Measurements from ENCODE around the gene NEBL.
"Not testable (repeated sequence)": the region's sequence is repeated elsewhere in the genome, so short reads cannot be mapped to it uniquely, and the experiment has no call there.

NEBL gene, protein sequence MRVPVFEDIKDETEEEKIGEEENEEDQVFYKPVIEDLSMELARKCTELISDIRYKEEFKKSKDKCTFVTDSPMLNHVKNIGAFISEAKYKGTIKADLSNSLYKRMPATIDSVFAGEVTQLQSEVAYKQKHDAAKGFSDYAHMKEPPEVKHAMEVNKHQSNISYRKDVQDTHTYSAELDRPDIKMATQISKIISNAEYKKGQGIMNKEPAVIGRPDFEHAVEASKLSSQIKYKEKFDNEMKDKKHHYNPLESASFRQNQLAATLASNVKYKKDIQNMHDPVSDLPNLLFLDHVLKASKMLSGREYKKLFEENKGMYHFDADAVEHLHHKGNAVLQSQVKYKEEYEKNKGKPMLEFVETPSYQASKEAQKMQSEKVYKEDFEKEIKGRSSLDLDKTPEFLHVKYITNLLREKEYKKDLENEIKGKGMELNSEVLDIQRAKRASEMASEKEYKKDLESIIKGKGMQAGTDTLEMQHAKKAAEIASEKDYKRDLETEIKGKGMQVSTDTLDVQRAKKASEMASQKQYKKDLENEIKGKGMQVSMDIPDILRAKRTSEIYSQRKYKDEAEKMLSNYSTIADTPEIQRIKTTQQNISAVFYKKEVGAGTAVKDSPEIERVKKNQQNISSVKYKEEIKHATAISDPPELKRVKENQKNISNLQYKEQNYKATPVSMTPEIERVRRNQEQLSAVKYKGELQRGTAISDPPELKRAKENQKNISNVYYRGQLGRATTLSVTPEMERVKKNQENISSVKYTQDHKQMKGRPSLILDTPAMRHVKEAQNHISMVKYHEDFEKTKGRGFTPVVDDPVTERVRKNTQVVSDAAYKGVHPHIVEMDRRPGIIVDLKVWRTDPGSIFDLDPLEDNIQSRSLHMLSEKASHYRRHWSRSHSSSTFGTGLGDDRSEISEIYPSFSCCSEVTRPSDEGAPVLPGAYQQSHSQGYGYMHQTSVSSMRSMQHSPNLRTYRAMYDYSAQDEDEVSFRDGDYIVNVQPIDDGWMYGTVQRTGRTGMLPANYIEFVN

DNA sequence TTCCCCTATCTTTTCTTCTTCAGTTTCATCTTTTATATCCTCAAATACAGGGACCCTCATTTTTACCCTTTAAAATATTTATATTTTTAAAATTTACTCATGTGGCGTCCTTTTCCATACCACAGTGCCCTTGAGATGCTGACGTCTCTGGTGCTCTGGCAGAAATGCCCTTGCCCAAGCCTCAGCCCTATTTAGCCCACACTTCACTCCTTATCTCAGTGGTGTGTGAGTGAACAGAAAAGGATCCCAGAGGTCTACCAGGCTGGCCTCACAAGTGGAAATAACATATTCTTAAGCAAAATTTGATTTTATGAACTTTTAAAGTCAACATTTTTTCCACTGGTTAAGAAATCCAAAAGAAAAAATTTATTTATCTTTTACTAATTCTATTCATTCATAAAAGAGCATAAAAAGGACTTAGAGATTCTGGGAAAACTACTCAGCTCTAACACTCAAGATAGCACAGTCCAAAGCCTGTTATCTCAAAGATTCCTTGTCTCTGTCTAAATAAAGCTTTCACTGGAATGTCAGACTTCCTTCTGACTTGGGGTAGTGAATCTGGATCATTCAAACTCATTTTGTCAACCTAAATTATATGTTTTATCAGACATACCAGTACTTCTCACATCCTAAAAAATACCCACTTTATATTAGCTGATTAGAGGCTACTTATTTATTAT is at the start of gene NEBL:
TSS of gene NEBL (minus strand) at position 166 of the 680 bp plus-strand sequence. CDS start at position 60, 106 bp downstream.
- no peak for DNase-seq

DNA sequence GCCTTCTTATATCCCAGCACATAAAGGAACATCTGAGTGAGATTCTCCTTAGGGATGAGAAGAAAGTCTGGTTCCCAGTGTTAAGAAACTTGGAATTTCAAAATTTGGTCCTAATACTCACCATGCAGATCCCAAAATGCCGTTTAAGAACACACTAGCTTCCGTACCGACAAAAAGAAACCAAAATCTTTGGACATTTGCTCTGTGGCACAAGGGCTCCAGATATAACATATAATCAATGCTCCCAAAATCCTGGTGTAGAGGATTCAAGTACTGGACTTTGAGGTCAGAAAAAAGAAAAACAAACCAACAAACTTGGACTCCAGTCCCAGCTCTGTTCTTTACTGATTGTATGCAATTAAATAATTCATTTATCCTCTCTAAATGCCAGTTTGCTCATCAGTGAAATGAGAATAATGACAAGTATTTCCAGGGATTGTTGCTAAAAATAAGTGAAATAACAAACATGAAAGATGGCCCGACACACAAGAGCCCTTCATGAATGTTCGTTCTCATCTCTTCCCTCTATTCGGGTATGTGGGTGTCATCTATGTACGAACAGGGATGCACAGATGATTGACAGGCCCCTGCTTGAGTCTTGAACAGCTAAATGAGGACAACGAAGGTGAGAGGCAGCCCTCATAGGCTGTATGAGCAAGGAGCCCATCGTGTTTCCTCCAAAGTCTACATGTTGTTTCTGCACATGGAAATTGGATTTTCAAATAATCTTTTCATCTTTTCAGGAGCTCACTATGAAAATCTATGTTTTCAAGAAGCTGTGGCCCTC is 48.6 kb upstream of the NEBL start:
- no peak for DNase-seq

DNA sequence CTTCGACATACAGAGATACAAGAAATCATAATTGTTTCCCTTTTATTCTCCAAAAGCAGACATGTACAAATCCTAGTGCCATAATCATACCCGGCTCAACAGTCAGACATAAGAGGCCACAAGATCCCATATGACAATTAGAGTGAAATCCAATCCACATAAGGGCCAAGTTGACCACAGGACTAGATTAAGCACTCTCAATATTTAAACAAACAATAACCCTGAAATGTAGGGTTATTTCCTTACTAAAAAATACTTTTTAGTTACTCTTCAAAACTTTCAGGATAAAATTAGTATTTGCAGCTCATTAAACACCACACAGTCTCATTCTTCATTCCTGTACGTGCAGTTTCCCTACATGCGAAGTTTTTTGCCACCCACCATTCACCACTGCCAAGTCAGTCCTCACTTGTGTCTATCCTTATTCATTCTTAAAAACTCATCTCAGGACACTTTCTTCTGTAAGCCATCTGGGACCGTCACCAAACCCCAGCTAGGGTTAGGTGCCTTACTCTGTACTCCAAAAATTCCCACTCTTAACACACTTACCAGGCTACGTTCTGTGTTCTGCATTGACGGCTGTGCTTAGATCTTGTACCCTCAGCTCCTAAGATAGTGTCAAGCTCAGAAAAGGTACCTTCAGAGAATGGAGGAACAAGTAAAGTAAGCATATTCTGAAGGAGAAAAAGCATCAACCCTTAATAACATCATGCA is 47.8 kb upstream of the NEBL start:
- no peak for DNase-seq

DNA sequence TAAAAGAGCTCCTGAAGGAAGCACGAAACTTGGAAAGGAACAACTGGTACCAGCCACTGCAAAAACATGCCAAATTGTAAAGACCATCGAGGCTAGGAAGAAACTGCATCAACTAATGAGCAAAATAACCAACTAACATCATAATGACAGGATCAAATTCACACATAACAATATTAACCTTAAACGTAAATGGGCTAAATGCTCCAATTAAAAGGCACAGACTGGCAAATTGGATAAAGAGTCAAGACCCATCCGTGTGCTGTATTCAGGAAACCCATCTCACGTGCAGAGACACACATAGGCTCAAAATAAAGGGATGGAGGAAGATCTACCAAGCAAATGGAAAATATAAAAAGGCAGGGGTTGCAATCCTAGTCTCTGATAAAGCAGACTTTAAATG is 42.3 kb upstream of the NEBL start:
- DNase-seq, result not testable (repeated sequence)

DNA sequence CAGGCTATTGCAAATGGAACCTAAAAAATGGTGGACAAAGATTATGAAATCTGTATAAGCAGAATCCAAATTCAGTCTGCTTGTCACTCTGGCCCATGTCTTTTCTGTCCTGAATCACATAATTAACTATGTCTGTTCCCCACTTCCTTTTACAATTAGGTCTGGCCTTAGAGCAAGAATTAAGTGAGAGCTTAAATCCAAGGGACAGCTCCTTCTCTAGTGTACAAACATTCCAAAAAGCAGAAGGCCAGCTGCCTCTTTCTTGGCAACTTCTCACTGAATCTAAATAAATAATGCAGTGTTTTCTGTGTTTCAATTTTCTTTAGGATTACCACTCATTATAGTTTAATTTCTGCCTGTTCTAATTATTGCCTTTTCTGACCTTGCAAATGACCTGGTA is 39.3 kb upstream of the NEBL start:
- DNase-seq, result no peak

DNA sequence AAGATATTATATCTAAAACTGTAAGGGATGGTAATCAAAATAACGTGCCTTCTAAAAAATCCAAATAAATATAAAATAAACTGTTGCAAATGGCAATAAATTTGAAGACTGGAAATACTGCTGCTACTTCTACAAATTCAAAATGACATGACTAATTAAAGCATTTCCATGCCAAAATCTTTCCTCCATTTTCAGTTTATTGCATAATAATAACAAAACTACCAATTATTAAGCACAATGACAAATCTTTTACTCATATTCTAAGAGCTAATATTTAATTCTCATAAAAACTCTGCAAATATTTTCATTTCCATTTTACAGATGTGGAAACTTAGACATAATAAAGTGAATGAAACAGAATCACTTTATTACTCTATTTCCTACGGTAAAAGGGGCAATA is 38.8 kb upstream of the NEBL start:
- DNase-seq, result no peak

DNA sequence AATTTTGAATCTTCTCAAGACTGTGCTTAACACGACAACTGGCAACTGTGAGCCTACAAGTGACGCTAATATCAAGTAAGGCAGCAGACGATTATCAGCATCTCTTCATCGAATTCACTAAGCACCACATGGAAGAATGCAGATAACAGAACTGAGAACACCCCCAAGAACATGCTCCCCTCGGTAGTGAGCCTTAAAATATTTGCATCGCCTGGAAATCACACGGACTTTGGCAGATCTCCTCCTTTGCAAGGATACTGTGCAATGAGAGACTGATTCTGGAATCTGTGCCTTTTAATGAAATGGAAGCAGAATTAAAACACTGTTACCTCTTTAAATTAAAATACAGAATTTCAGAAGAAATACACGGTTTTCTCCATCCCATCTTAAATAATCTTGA is 38.2 kb upstream of the NEBL start:
- DNase-seq, result no peak

DNA sequence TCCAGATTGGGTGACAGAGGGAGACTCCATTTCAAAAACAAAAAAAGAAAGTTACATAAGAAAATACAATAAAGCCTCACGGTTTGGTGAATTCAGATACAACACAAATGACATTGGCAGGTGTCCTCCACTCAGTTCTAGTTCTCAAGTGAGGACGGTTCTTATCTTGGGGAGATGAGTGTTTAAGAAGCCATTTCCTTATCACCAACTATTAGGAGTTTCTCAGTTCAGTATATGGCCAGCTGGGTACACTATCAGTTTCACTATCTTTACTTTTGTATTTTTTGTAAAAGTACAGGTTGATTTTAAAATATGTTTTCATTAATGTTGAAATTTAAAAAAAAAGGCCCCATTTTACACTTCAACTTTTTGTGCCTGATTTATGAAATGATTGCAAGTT is 36.6 kb upstream of the NEBL start:
- DNase-seq, result no peak

DNA sequence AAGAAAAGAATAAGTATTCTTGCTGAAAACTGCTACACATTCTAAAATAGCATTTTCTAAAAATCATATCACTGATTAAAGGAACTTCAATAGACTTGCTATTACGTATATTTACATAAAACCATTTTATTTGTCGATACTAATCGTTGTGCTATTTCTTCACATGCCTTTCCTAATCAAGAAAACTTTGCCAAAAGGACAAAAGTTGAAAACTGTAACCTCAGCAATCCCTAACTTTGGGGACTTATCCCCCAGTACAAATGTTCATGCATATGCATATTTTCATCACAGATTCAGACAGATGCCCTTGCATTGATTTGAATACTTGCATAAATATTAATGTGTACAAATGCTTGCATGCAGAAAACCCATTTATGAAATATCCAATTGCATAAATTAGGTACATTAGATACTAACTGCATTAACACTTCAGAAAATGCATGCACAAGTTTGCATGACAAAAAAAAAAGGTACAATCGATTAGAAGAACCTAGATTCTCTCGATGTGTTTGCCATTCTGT is 35.6 kb upstream of the NEBL start:
- DNase-seq, result no peak

DNA sequence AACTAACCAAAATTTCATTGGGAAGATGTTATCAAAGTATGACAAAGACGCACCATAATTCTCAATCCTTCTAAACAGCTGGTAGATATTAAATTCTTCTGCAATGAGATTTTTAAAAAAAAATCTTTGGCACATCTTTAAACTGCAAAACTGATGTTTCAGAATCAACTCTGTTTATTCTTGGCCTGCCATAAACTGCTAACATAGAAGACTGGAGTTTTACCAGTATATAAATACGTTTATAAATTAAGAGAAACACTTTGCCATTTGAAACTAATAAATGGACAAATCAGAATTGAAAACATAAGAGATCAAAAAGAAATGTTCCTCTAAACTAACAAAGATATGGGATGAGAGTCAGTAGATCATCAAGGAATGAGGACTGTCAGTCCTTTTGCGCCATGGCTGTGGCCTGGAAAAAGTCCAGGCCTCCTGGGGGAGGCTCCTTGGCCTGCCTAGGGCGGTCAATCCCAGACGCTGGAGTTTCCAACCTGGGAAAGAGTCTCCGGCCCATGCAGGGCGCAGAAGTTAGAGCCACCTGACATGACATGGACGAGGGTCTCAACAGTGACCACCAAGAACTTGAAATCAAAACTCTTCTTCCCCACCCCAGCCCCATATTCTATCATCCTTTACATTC is 34.2 kb upstream of the NEBL start:
- DNase-seq, result no peak

DNA sequence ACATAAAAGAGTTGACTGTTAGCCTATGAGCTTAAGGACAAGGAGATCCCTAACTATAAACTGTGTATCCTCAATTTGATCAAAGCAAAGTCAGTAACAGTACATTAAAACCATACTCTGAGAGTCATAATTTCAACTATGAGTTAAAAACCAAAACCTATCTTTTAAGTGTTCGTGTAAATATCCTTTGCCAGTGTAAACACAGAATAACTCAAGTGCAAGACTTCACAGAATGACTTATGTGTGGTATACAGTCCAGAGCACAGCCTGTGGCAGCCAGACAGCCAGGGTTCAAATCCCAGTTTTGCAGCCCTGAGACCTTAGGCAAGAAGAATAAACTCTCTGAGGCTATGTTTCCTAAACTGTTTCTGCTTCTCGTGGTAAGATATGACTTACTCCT is 30.3 kb upstream of the NEBL start:
- no peak for DNase-seq

DNA sequence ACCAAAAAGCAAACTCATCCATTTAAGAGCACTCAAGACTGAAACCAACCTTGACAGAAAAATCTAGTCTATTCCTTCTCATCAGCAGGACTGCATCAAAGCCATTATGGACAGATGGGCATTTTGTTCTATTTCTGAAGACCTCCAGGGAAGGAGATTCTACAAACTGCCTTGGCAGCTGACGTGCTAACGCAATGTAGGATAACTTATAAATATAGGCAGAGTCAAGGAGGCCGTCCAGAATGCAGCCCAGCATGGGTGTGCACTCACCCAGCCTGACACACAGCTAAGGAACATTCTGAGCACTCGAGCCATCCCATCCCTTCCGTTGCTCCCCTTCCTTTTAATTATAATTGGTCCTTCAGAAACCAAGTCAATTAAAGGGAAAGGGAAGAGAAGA is 25.3 kb upstream of the NEBL start:
- DNase-seq, result no peak

DNA sequence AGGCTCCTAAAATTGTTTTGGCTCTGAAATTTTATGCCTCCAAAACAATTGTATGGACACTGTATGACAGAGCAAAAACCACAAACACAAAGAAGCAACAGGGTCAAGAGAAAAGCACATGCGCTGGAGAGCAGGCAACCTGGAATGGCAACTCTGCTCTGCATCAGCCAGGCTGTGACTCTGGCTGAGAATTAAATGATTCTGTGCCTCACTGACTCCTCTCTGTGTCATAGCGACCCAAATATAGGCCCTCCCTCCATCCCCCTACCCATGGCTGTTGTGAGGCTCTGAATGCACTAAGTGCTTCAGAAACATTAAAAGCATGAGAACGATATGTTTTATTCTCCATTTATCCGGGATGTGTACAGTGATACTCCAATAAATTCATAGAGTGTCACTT is 24.9 kb upstream of the NEBL start:
- DNase-seq, result no peak

DNA sequence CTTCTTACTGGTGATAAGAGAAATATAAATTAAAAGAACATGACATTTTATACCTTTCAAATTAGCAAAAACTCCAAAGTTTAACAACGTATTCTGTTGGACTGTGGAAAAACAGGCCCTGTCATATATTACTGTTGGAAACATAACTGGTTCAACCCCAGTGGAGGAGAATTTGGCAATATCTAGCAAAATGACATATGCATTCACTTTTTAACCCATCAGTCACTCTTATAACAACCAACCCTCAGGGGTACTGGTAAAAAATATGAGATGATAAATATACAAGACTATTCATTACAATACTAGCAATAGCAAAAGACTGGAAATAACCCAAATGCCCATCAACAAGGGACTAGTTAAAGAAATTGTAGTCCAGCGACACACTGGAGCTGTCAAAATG is 22.9 kb upstream of the NEBL start:
- no peak for DNase-seq

DNA sequence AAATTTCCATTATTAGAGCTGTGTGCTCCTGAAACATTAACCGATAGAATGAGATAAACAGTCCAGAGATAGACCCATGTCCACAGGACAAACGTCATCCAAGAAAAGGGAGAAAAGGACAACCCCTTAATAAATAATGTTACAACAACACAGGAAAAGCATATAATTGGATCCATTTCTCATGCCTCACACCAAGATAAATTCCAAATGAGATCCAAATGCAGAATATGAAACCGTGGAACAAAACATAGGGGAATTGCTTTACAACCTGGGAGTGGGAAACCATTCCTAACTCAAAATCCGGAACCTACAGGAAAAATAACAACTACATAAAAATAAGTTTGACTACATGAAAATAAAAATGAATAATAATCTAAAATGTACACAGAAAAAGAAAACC is 22.4 kb upstream of the NEBL start:
- no peak for DNase-seq

DNA sequence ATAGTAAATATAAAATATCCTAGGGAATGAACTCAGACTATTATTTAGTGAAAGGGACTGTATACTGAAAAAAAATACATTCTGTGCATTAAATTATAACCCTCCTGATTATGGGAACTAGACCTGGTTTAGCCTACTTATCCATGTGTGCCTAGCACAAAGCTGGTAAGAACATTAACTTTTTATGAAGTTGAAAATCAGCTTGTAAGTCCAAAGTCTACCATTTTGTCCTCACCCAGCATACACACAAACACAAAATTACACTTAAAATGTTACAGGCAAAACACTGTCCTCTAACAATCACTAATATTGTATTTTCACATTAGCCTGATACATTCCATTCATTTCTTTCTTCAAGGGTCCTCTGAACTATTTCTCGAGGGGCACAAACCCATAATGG is 19.9 kb upstream of the NEBL start:
- DNase-seq, result no peak

DNA sequence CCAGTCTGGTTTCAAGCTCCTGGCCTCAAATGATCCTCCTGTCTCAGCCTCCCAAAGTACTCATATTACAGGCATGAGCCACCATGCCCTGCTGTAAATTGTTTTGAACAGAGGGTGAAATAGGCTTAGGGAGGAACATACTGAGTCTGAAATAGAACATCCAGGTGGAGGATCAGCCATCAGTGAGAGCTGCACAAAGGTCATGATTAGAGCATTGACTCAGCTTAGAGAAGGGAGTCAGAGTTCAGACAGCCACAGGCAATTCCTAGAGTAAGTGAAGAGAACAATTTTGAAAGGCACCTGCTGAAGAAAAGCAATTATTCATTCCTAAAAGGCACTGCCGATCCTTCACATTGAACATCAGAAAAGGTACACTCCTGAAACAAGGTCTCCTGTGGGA is 15.9 kb upstream of the NEBL start:
- DNase-seq, result peak; percentile 13

DNA sequence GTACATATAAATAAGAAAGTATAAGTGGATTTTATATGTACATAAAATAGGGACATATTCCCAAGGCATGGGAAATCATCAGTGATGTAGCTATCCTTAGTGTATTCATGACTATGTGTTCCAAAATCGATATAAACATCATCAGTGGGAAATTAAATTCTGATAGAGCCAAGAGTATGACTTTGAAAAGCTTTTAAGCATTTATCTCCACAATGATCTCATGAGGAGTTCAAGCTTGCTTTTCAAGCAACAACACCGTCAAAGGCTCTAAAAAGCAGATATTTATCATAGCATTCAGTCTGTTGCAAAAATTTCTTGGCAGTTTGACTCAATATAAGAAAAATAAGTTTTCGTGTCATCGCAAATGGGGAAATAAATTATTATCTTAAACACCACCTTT is 14.5 kb upstream of the NEBL start:
- DNase-seq, result no peak

DNA sequence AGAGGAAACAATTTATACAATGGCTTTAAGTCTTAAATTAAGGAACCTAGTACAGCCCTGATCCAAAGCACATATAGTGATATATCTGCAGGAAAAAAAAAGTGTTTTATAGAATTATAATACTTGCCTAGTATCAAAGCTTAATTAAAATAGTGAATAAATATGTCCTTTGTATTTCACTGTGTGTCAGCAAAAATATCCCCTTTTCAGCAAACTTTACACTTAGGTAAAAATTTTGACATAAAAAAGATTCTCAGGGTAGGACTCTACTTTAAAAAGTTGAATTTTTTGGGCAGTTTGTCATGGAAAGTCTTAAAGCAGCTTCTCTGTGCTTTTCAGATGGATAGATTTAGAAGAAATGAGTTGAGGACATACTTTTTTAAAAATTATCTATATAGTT is 12.7 kb upstream of the NEBL start:
- no peak for DNase-seq

DNA sequence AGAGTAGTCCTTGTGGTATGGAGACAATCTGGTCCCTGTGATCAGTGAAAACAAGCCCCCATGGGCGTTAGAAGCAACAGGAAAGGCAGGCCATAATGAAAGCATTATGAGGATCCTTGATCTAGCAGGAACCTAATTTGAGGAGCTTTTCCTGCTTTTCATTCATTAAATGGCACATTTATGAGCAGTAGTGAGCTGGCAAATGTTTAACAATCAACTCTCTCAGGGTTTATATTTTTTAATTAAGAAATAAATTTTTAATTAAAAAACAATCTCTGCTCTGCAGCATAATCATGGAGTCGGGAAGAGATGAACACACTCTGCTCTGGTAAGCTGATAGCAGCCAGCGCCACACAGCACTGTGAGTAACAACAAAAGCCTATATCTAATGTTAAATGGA is 11.3 kb upstream of the NEBL start:
- no peak for DNase-seq

All from NCI-H82 (cell line).